ENCODE results near the gene LRRN4CL. TPM values are rescaled to one million over a fixed set of nuclear protein-coding genes. Genes with fewer than 3 reads are reported as not detected.

Gene LRRN4CL
- total and polyA plus RNA-seq, 9 of the 15 experiments (the other 6 are each of a cell fraction or from before 2014, with no cell fraction given): 0.03 to 0.11 (median 0.05) TPM; not detected in 4

- TF ChIP-seq TFAP4 (CRISPR knock-in tag; IDR thresholded peaks at IDR 0.05; ENCODE audit: borderline replicate concordance) (peak; percentile 63), KDM2B (CRISPR knock-in tag; IDR thresholded peaks at IDR 0.05) (0 out of 2 replicates have a peak, but pooled peaks have one; percentile 24), PKNOX1 (IDR thresholded peaks at IDR 0.05) (no peak), E2F5 (CRISPR knock-in tag; IDR thresholded peaks at IDR 0.05) (no peak), ZNF75A (CRISPR knock-in tag; IDR thresholded peaks at IDR 0.05) (no peak), RUNX1 (IDR thresholded peaks at IDR 0.05; ENCODE audit: low read depth) (no peak; the same call in 1 of the 2 replicates), ZNF175 (CRISPR knock-in tag; IDR thresholded peaks at IDR 0.05; ENCODE audit: low read depth) (no peak), ZNF444 (CRISPR knock-in tag; IDR thresholded peaks at IDR 0.05) (no peak), NR4A1 (CRISPR knock-in tag; IDR thresholded peaks at IDR 0.05) (no peak), NR4A1 (tag; IDR thresholded peaks at IDR 0.05) (no peak), MBD1 (CRISPR knock-in tag; IDR thresholded peaks at IDR 0.05) (no peak), CREM (IDR thresholded peaks at IDR 0.05; ENCODE audit: low read depth) (peak; percentile 48), KDM1A (IDR thresholded peaks at IDR 0.05) (no peak; a peak in 1 of 4 replicates), MYNN (IDR thresholded peaks at IDR 0.05) (peak; percentile 79; the same call in 1 of the 2 replicates), MYNN (CRISPR knock-in tag; IDR thresholded peaks at IDR 0.05) (no peak), TBP (optimal IDR thresholded peaks at IDR 0.05; ENCODE audit: low read depth, low read length) (no peak), SIRT6 (IDR thresholded peaks at IDR 0.05; ENCODE audit: low read depth, low read length) (no peak), FOXK1 (CRISPR knock-in tag; IDR thresholded peaks at IDR 0.05; ENCODE audit: borderline replicate concordance) (0 out of 2 replicates have a peak, but pooled peaks have one; percentile 39), LARP7 (IDR thresholded peaks at IDR 0.05) (no peak), ZNF280A (IDR thresholded peaks at IDR 0.05; ENCODE audit: low read depth, partially characterized antibody) (no peak), ZFP1 (CRISPR knock-in tag; IDR thresholded peaks at IDR 0.05) (peak; percentile 68; the same call in 1 of the 2 replicates), TRIM24 (IDR thresholded peaks at IDR 0.05) (peak in 1 of 2 experiments; percentile 26; a peak in 1 of 4 replicates)
These were observed 24.2 kb downstream of the LRRN4CL start, which contains the start of the genes C11orf98 and CSKMT (continued) for GRCh38 chr11:62665075-62665598.

All from K562 (cell line).